Trophoblast cell (in vitro differentiated cells and primary cell): ENCODE measurements around the gene PHETA1.

Experiments
- DNase-seq, 2 donors: peaks; one replicate each; pipeline ENCODE4 v3.0.0-alpha.2; 2016
- H2AFZ ChIP-seq: 2 replicates; pipeline ENCODE4 v1.6.1; 2013; ENCODE audit warnings: low read length, moderate library complexity, mild to moderate bottlenecking; ENCODE audit not compliant: insufficient read depth, poor library complexity
- H2AK5ac ChIP-seq: 2 replicates; pipeline ENCODE4 v1.6.1; 2013; ENCODE audit warnings: mild to moderate bottlenecking, low read length
- H2BK120ac ChIP-seq: 2 replicates; pipeline ENCODE4 v1.6.1; 2013; ENCODE audit warnings: low read length, mild to moderate bottlenecking, moderate library complexity; ENCODE audit not compliant: insufficient read depth, poor library complexity
- H2BK12ac ChIP-seq: 2 replicates; pipeline ENCODE4 v1.6.1; 2013; ENCODE audit warnings: mild to moderate bottlenecking, low read length, moderate library complexity
- H2BK5ac ChIP-seq: 2 replicates; pipeline ENCODE4 v1.6.1; 2013; ENCODE audit warnings: low read length, low read depth, moderate library complexity, mild to moderate bottlenecking; ENCODE audit not compliant: poor library complexity
- H3K14ac ChIP-seq: 2 replicates; pipeline ENCODE4 v1.6.1; 2013; ENCODE audit warnings: mild to moderate bottlenecking, low read length
- H3K18ac ChIP-seq: 2 replicates; pipeline ENCODE4 v1.6.1; 2013; ENCODE audit warnings: mild to moderate bottlenecking, low read length
- H3K23ac ChIP-seq: 2 replicates; pipeline ENCODE4 v1.6.1; 2013; ENCODE audit warnings: low read length
- H3K27ac ChIP-seq: 2 replicates; pipeline ENCODE4 v1.5.1; 2013; ENCODE audit warnings: low read depth, mild to moderate bottlenecking, inconsistent platforms, low read length, moderate library complexity
- H3K27me3 ChIP-seq: 2 replicates; pipeline ENCODE4 v1.6.1; 2013; ENCODE audit warnings: inconsistent platforms, mild to moderate bottlenecking, low read length, moderate library complexity; ENCODE audit not compliant: insufficient read depth
- H3K36me3 ChIP-seq, 2 experiments: 1 replicate in 1 of 2; 2 replicates in 1 of 2; pipeline ENCODE4 v1.6.1; 2013; ENCODE audit warnings: low read length in 2 of 2, mild to moderate bottlenecking in 2 of 2, moderate library complexity in 1 of 2; ENCODE audit not compliant: insufficient read depth in 2 of 2, control insufficient read depth in 1 of 2
- H3K4ac ChIP-seq: 2 replicates; pipeline ENCODE4 v1.6.1; 2013; ENCODE audit warnings: low read depth, mild to moderate bottlenecking, low read length, moderate library complexity
- H3K4me1 ChIP-seq, 2 experiments: 1 replicate in 1 of 2; 2 replicates in 1 of 2; pipeline ENCODE4 v1.6.1; 2013; ENCODE audit warnings: low read length in 2 of 2, mild to moderate bottlenecking in 2 of 2, moderate library complexity in 1 of 2; ENCODE audit not compliant: insufficient read depth in 2 of 2, control insufficient read depth in 1 of 2
- H3K4me2 ChIP-seq: 2 replicates; pipeline ENCODE4 v1.6.1; 2013; ENCODE audit warnings: inconsistent platforms, mild to moderate bottlenecking, low read length, moderate library complexity
- H3K4me3 ChIP-seq: 2 replicates; pipeline ENCODE4 v1.5.1; 2013; ENCODE audit warnings: mild to moderate bottlenecking, low read depth, low read length, inconsistent platforms
- H3K79me1 ChIP-seq: one replicate; pipeline ENCODE4 v1.6.1; 2013; ENCODE audit warnings: low read length
- H3K79me2 ChIP-seq: 2 replicates; pipeline ENCODE4 v1.6.1; 2013; ENCODE audit warnings: low read length, mild to moderate bottlenecking; ENCODE audit not compliant: control insufficient read depth, insufficient read depth, poor library complexity
- H3K9ac ChIP-seq: 2 replicates; pipeline ENCODE4 v1.6.1; 2013; ENCODE audit warnings: mild to moderate bottlenecking, low read length
- H3K9me3 ChIP-seq: 2 replicates; pipeline ENCODE4 v1.6.1; 2013; ENCODE audit warnings: low read depth, mild to moderate bottlenecking, control low read depth, inconsistent platforms, low read length; ENCODE audit not compliant: insufficient read depth
- H4K12ac ChIP-seq: 2 replicates; pipeline ENCODE4 v1.6.1; 2013; ENCODE audit warnings: low read depth, mild to moderate bottlenecking, low read length, moderate library complexity
- H4K8ac ChIP-seq: 2 replicates; pipeline ENCODE4 v1.6.1; 2013; ENCODE audit warnings: low read depth, mild to moderate bottlenecking, low read length, moderate library complexity
- H4K91ac ChIP-seq: one replicate; pipeline ENCODE4 v1.6.1; 2013; ENCODE audit warnings: low read depth, mild to moderate bottlenecking, low read length, moderate library complexity
- WGBS: extraction: QIAGEN DNeasy Blood & Tissue Kit; methylation state at CpG from one replicate; pipeline ENCODE4 v1.1.7; 2013; ENCODE audit warnings: missing lambda C conversion rate; ENCODE audit not compliant: insufficient read length, insufficient coverage; ENCODE audit errors: extremely low coverage; 5-methylcytosine and 5-hydroxymethylcytosine counted together

Gene PHETA1

GRCh38 chr12:111414711-111415252, 45.9 kb upstream of the PHETA1 start:
- no peak overlapping the region for H2BK12ac ChIP-seq
- WGBS, result no CpG with 5 or more reads among the region's 7 CpGs
- no peaks in the 10 kb centered on the region for H3K79me1 ChIP-seq
- H3K4me1 ChIP-seq, result peaks cover 15 to 20% of the 10 kb centered on the region in 2 experiments
- no peak overlapping the region for H3K18ac ChIP-seq
- H4K91ac ChIP-seq, result no peak overlapping the region
- no peak overlapping the region for H2AK5ac ChIP-seq
- H2BK120ac ChIP-seq, result no peak overlapping the region
- H3K36me3 ChIP-seq, result peaks cover 5 to 6% of the 10 kb centered on the region in 2 experiments
- H2AFZ ChIP-seq, result no peak overlapping the region
- peaks cover 2% of the 10 kb centered on the region for H3K9me3 ChIP-seq
- no peak overlapping the region for H3K4ac ChIP-seq
- no peak overlapping the region for H2BK5ac ChIP-seq
- no peak overlapping the region for H4K12ac ChIP-seq
- no peak overlapping the region for H3K4me2 ChIP-seq
- no peak for DNase-seq
- H3K14ac ChIP-seq, result no peak overlapping the region
- H3K23ac ChIP-seq, result no peak overlapping the region
- no peak overlapping the region for H3K27ac ChIP-seq
- no peak overlapping the region for H3K9ac ChIP-seq
- H3K4me3 ChIP-seq, result no peak overlapping the region
- H3K27me3 ChIP-seq, result no peaks in the 10 kb centered on the region
- no peak overlapping the region for H4K8ac ChIP-seq
- no peaks in the 10 kb centered on the region for H3K79me2 ChIP-seq

DNA sequence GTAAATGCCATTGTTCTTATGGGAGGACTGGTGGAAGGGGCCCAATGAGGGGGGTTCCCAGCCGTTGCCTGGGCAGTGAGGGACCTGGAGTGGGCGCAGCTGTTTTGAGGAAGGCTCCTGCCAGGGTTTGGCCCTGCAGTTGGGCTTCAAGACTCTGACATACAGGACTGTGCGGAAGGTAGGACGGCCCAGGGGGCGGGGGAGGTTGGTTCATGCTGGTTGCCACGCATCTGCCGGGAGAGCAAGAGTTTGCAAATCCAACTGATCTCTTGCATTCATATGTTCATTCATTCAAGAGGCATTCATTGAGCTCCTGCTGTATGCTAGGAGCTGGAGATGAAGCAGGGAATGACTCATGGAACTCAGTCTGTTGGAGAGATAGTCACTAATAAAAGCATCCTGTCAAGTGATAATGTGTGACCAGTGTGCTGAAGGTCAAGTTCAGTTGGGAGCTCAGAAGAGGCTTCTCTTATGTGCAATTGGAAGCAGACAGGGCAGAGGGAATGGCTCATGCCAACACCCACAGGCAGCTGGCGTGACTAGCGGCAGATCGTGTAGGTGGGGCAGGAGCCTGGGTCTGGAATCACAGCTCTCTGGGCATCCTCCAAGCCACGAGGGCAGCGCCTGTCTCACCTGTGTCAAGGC, 44.7 kb upstream of the PHETA1 start:
- Histone ChIP-seq H3K14ac (no peak overlapping the region), H3K27me3 (no peaks in the 10 kb centered on the region), H3K18ac (no peak overlapping the region), H3K4me1 (peaks cover 21 to 25% of the 10 kb centered on the region in 2 experiments), H2BK12ac (no peak overlapping the region), H3K79me2 (no peaks in the 10 kb centered on the region), H3K9me3 (peaks cover 2% of the 10 kb centered on the region), H3K4me2 (no peak overlapping the region), H3K4me3 (no peak overlapping the region), H3K36me3 (peaks cover 2 to 3% of the 10 kb centered on the region in 2 experiments), H2AFZ (no peak overlapping the region), H3K79me1 (no peaks in the 10 kb centered on the region), H3K23ac (no peak overlapping the region), H2BK120ac (no peak overlapping the region), H2AK5ac (no peak overlapping the region), H2BK5ac (no peak overlapping the region), H3K27ac (no peak overlapping the region), H4K12ac (no peak overlapping the region), H4K8ac (no peak overlapping the region), H3K4ac (no peak overlapping the region), H3K9ac (no peak overlapping the region), H4K91ac (no peak overlapping the region)
- WGBS, result no CpG with 5 or more reads among the region's 12 CpGs
- no peak for DNase-seq

DNA sequence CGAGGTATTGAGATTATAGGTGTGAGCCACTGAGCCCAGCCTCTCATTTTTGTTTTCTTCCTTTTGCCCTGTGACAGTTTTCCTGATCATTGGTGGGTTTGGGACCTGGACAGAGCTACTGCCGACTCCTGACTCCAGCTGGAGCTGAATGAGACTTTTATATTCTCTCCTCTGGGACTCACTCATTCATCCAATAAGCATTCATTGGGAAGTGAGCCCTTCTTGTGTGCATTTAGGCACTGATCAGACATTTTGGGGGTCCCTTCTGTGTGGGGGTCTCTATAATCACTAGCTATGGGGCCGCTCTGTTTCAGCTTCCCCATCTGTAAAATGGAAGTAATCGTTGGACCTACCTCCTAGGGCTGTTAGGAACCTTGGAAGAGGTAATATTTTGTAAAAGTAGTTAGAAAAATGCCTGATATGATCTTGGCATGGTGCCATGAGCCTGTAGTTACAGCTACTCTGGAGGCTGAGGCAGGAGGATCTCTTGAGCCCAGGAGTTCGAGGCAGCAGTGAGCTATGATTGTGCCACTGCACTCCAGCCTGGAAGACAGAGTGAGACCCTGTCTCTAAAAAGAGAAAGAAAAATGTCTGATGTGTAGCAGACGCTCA, 44.0 kb upstream of the PHETA1 start:
- H4K8ac ChIP-seq, result no peak overlapping the region
- H3K14ac ChIP-seq, result no peak overlapping the region
- no peak for DNase-seq
- H3K4me3 ChIP-seq, result no peak overlapping the region
- H2AK5ac ChIP-seq, result no peak overlapping the region
- WGBS, result no CpG with 5 or more reads among the region's 6 CpGs
- H2BK12ac ChIP-seq, result peak overlapping the region; percentile 7
- H3K4ac ChIP-seq, result no peak overlapping the region
- H3K27me3 ChIP-seq, result no peaks in the 10 kb centered on the region
- no peak overlapping the region for H3K23ac ChIP-seq
- no peak overlapping the region for H2AFZ ChIP-seq
- H3K4me2 ChIP-seq, result no peak overlapping the region
- H4K12ac ChIP-seq, result no peak overlapping the region
- H4K91ac ChIP-seq, result no peak overlapping the region
- H3K79me1 ChIP-seq, result no peaks in the 10 kb centered on the region
- peaks cover 21 to 25% of the 10 kb centered on the region in 2 experiments for H3K4me1 ChIP-seq
- H2BK5ac ChIP-seq, result no peak overlapping the region
- H3K27ac ChIP-seq, result no peak overlapping the region
- no peak overlapping the region for H3K9ac ChIP-seq
- H3K18ac ChIP-seq, result no peak overlapping the region
- no peak overlapping the region for H2BK120ac ChIP-seq
- H3K36me3 ChIP-seq, result no peaks in the 10 kb centered on the region
- H3K9me3 ChIP-seq, result peaks cover 2% of the 10 kb centered on the region
- no peaks in the 10 kb centered on the region for H3K79me2 ChIP-seq

GRCh38 chr12:111412007-111412829, 43.3 kb upstream of the PHETA1 start:
- no peak for DNase-seq
- Histone ChIP-seq H3K4me2 (no peak overlapping the region), H2BK5ac (no peak overlapping the region), H2AFZ (no peak overlapping the region), H4K12ac (no peak overlapping the region), H2AK5ac (no peak overlapping the region), H2BK12ac (peak overlapping the region; percentile 7), H2BK120ac (no peak overlapping the region), H3K79me1 (no peaks in the 10 kb centered on the region), H3K9me3 (no peaks in the 10 kb centered on the region), H3K9ac (no peak overlapping the region), H3K4me3 (no peak overlapping the region), H4K8ac (no peak overlapping the region), H3K27me3 (no peaks in the 10 kb centered on the region), H3K18ac (no peak overlapping the region), H3K23ac (no peak overlapping the region), H3K79me2 (no peaks in the 10 kb centered on the region), H3K14ac (no peak overlapping the region), H3K27ac (no peak overlapping the region), H4K91ac (no peak overlapping the region), H3K4me1 (peaks cover 22 to 25% of the 10 kb centered on the region in 2 experiments), H3K36me3 (no peaks in the 10 kb centered on the region), H3K4ac (no peak overlapping the region)
- WGBS, result no CpG with 5 or more reads among the region's 15 CpGs
